H9 (cell line): Measurements from ENCODE around the gene CRYGA. TPM values are rescaled to one million over a fixed set of nuclear protein-coding genes. Genes with fewer than 3 reads are reported as not detected.

Experiments used
- DNase-seq: peaks from one replicate; pipeline ENCODE4 v3.0.0-alpha.2; 2017
- H2AFZ ChIP-seq: one replicate; pipeline ENCODE4 v1.6.1; 2013; ENCODE audit warnings: mild to moderate bottlenecking, low read length, control low read depth, moderate library complexity
- H2AK5ac ChIP-seq: 2 replicates; pipeline ENCODE4 v1.6.1; 2013; ENCODE audit warnings: low read length, control low read depth, mixed read lengths; ENCODE audit not compliant: insufficient read length
- H2BK120ac ChIP-seq: one replicate; pipeline ENCODE4 v1.6.1; 2013; ENCODE audit warnings: low read depth, mild to moderate bottlenecking, low read length, control low read depth, inconsistent platforms; ENCODE audit not compliant: poor library complexity, severe bottlenecking
- H2BK12ac ChIP-seq: 2 replicates; pipeline ENCODE4 v1.6.1; 2013; ENCODE audit warnings: low read length, control low read depth, mixed read lengths, low read depth; ENCODE audit not compliant: insufficient read length
- H2BK15ac ChIP-seq: 2 replicates; pipeline ENCODE4 v1.6.1; 2013; ENCODE audit warnings: low read depth, low read length, control low read depth
- H2BK20ac ChIP-seq: one replicate; pipeline ENCODE4 v1.6.1; 2013; ENCODE audit warnings: low read depth, mild to moderate bottlenecking, low read length, control low read depth, inconsistent platforms; ENCODE audit not compliant: poor library complexity, severe bottlenecking
- H2BK5ac ChIP-seq: 2 replicates; pipeline ENCODE4 v1.6.1; 2013; ENCODE audit warnings: low read length, control low read depth, mixed read lengths; ENCODE audit not compliant: insufficient read length
- H3K14ac ChIP-seq: 2 replicates; pipeline ENCODE4 v1.6.1; 2013; ENCODE audit warnings: low read length, control low read depth; ENCODE audit not compliant: insufficient read depth
- H3K18ac ChIP-seq: 2 replicates; pipeline ENCODE4 v1.6.1; 2013; ENCODE audit warnings: low read depth, mild to moderate bottlenecking, mixed read lengths, low read length, control low read depth; ENCODE audit not compliant: insufficient read length
- H3K23ac ChIP-seq: 2 replicates; pipeline ENCODE4 v1.6.1; 2013; ENCODE audit warnings: low read length, control low read depth, mixed read lengths, low read depth; ENCODE audit not compliant: insufficient read length
- H3K23me2 ChIP-seq: 2 replicates; pipeline ENCODE4 v1.6.1; 2013; ENCODE audit warnings: low read depth, mild to moderate bottlenecking, mixed read lengths, low read length, control low read depth; ENCODE audit not compliant: insufficient read length, poor library complexity, severe bottlenecking
- H3K27ac ChIP-seq: 2 replicates; pipeline ENCODE4 v1.5.1; 2013; ENCODE audit warnings: low read length, control low read depth, mixed read lengths, low read depth; ENCODE audit not compliant: insufficient read length
- H3K27me3 ChIP-seq: 2 replicates; pipeline ENCODE4 v1.6.1; 2013; ENCODE audit warnings: low read length, control low read depth, inconsistent platforms; ENCODE audit not compliant: insufficient read depth
- H3K4ac ChIP-seq: 2 replicates; pipeline ENCODE4 v1.6.1; 2013; ENCODE audit warnings: low read depth, mild to moderate bottlenecking, control low read depth, inconsistent platforms, low read length, moderate library complexity
- H3K4me1 ChIP-seq: 2 replicates; pipeline ENCODE4 v1.6.1; 2013; ENCODE audit warnings: low read length, control low read depth, inconsistent platforms; ENCODE audit not compliant: insufficient read depth
- H3K4me2 ChIP-seq: 2 replicates; pipeline ENCODE4 v1.6.1; 2013; ENCODE audit warnings: low read length, control low read depth, mixed read lengths; ENCODE audit not compliant: insufficient read length, insufficient read depth
- H3K56ac ChIP-seq: 2 replicates; pipeline ENCODE4 v1.6.1; 2013; ENCODE audit warnings: low read depth, mild to moderate bottlenecking, mixed read lengths, low read length, control low read depth; ENCODE audit not compliant: insufficient read length
- H3K79me1 ChIP-seq: 2 replicates; pipeline ENCODE4 v1.6.1; 2013; ENCODE audit warnings: low read depth, mild to moderate bottlenecking, moderate library complexity, low read length, control low read depth, inconsistent platforms; ENCODE audit not compliant: insufficient read depth, poor library complexity, severe bottlenecking
- H3K79me2 ChIP-seq: 2 replicates; pipeline ENCODE4 v1.6.1; 2013; ENCODE audit warnings: low read length, control low read depth, inconsistent platforms; ENCODE audit not compliant: insufficient read depth
- H3K9ac ChIP-seq: 2 replicates; pipeline ENCODE4 v1.6.1; 2013; ENCODE audit warnings: low read length, control low read depth, mixed read lengths; ENCODE audit not compliant: insufficient read length; ENCODE audit errors: extremely low read depth
- H3K9me3 ChIP-seq: one replicate; pipeline ENCODE4 v1.6.1; 2013; ENCODE audit warnings: low read depth, low read length, inconsistent platforms; ENCODE audit not compliant: control insufficient read depth
- H3T11ph ChIP-seq: one replicate; pipeline ENCODE4 v1.6.1; 2013; ENCODE audit warnings: mild to moderate bottlenecking, low read length, control low read depth, inconsistent platforms
- H4K20me1 ChIP-seq: one replicate; pipeline ENCODE4 v1.6.1; 2013; ENCODE audit not compliant: control insufficient read depth, insufficient read length, insufficient read depth
- H4K5ac ChIP-seq: 2 replicates; pipeline ENCODE4 v1.6.1; 2013; ENCODE audit warnings: low read depth, mild to moderate bottlenecking, mixed read lengths, low read length, control low read depth; ENCODE audit not compliant: insufficient read length
- H4K8ac ChIP-seq: replicated peaks from 2 replicates; pipeline ENCODE4 v1.6.1; 2013; ENCODE audit warnings: low read length, control low read depth, mixed read lengths, low read depth; ENCODE audit not compliant: insufficient read length
- H4K91ac ChIP-seq: 2 replicates; pipeline ENCODE4 v1.6.1; 2013; ENCODE audit warnings: low read depth, mild to moderate bottlenecking, moderate library complexity, mixed read lengths, low read length, control low read depth; ENCODE audit not compliant: insufficient read length
- H3K27ac Mint-ChIP-seq, 3 experiments: 2 replicates in 2 of 3; 3 replicates in 1 of 3; pipeline ENCODE4 v1.8.0; 2020 to 2021; ENCODE audit warnings: mixed read lengths in 3 of 3, mild to moderate bottlenecking in 1 of 3, moderate library complexity in 1 of 3
- H3K27me3 Mint-ChIP-seq: 2 replicates; pipeline ENCODE4 v1.8.0; 2021; ENCODE audit warnings: low read depth, mild to moderate bottlenecking, moderate library complexity, mixed read lengths
- H3K36me3 Mint-ChIP-seq, 3 experiments: 2 replicates in 2 of 3; 3 replicates in 1 of 3; pipeline ENCODE4 v1.8.0; 2020 to 2021; ENCODE audit warnings: low read depth in 3 of 3, mixed read lengths in 3 of 3; ENCODE audit not compliant: insufficient read depth in 1 of 3
- H3K4me1 Mint-ChIP-seq, 2 experiments: 2 replicates each; pipeline ENCODE4 v1.8.0; 2020; ENCODE audit warnings: mixed read lengths in 2 of 2
- H3K4me3 Mint-ChIP-seq, 2 experiments: 2 replicates in 1 of 2; 3 replicates in 1 of 2; pipeline ENCODE4 v1.8.0; 2020 to 2021; ENCODE audit warnings: mild to moderate bottlenecking in 2 of 2, mixed read lengths in 2 of 2, moderate library complexity in 1 of 2
- H3K9me3 Mint-ChIP-seq, 2 experiments: 2 replicates in 1 of 2; 3 replicates in 1 of 2; pipeline ENCODE4 v1.8.0; 2020; ENCODE audit warnings: mild to moderate bottlenecking in 2 of 2, mixed read lengths in 2 of 2, moderate library complexity in 1 of 2
- WGBS: extraction: QIAGEN DNeasy Blood & Tissue Kit; methylation state at CpG from one replicate; pipeline ENCODE4 v1.1.7; 2013; ENCODE audit warnings: missing lambda C conversion rate, low lambda C conversion rate, mixed read lengths; ENCODE audit not compliant: insufficient read length; ENCODE audit errors: extremely low coverage; 5-methylcytosine and 5-hydroxymethylcytosine counted together
- total RNA-seq: library from RNA; stranded (reverse); gene quantifications from 2 replicates; pipeline ENCODE4 v1.2.1, GENCODE V29; 2021
- TF ChIP-seq, protein P1 (sequence below): fragments of 200-600 bp; sonication (generic); conservative IDR thresholded peaks from 3 replicates; pipeline ENCODE4 v1.8.0; 2021; ENCODE audit warnings: antibody characterized with exemption, mild to moderate bottlenecking

The CRYGA gene
- total RNA-seq, 1 experiment from 2014 or later, result not detected

DNA sequence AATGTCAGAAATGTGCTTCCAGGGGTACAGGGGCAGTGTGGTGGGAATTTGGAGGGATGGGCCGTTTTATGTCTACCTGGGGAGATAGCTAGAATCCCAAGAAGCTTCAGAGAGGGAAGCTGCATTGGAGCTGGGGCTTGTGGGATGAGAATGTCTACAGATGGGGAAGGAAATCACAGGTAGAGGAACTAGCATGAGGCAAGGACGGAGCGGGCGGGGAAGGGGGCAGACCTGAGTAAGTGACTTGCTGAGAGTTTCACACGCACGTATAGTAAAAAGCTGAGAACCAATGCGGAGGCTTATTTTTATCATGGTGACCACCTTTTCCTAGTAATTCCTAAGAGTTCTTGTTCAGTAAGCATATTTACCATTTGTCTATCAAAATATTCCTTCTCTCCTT is 20.1 kb upstream of the CRYGA start:
- Histone ChIP-seq H2BK5ac (no peak overlapping the region), H3K14ac (no peak overlapping the region), H3K4ac (no peak overlapping the region), H3K9ac (no peak overlapping the region), H3K4me2 (peak overlapping the region; percentile 47), H3K79me1 (no peaks in the 10 kb centered on the region), H2AK5ac (no peak overlapping the region), H4K91ac (no peak overlapping the region), H3K23me2 (peaks cover 4% of the 10 kb centered on the region), H2BK20ac (no peak overlapping the region), H3K27ac (no peak overlapping the region), H2BK12ac (no peak overlapping the region), H2BK120ac (no peak overlapping the region), H3K79me2 (no peaks in the 10 kb centered on the region), H2BK15ac (no peak overlapping the region), H3K27me3 (no peaks in the 10 kb centered on the region), H3K4me1 (peaks cover 5% of the 10 kb centered on the region), H3K23ac (no peak overlapping the region), H4K8ac (no peak overlapping the region), H3T11ph (no peak overlapping the region), H2AFZ (no peak overlapping the region), H3K18ac (no peak overlapping the region), H4K5ac (no peak overlapping the region), H4K20me1 (no peaks in the 10 kb centered on the region), H3K9me3 (no peaks in the 10 kb centered on the region), H3K56ac (no peak overlapping the region)
- WGBS, result no CpG with 5 or more reads among the region's 7 CpGs
- Mint-ChIP-seq H3K27me3 (no peaks in the 10 kb centered on the region), H3K4me1 (peaks cover 47 to 64% of the 10 kb centered on the region in 2 experiments), H3K4me3 (peak overlapping the region; percentile 61 to 75), H3K27ac (peak overlapping the region in 2 of 3 experiments; percentile 36 to 82; a peak in 3 of 7 replicates), H3K9me3 (no peaks in the 10 kb centered on the region), H3K36me3 (no peaks in the 10 kb centered on the region)
- TF ChIP-seq, protein P1, sequence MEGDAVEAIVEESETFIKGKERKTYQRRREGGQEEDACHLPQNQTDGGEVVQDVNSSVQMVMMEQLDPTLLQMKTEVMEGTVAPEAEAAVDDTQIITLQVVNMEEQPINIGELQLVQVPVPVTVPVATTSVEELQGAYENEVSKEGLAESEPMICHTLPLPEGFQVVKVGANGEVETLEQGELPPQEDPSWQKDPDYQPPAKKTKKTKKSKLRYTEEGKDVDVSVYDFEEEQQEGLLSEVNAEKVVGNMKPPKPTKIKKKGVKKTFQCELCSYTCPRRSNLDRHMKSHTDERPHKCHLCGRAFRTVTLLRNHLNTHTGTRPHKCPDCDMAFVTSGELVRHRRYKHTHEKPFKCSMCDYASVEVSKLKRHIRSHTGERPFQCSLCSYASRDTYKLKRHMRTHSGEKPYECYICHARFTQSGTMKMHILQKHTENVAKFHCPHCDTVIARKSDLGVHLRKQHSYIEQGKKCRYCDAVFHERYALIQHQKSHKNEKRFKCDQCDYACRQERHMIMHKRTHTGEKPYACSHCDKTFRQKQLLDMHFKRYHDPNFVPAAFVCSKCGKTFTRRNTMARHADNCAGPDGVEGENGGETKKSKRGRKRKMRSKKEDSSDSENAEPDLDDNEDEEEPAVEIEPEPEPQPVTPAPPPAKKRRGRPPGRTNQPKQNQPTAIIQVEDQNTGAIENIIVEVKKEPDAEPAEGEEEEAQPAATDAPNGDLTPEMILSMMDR, result 0 out of 3 replicates have a peak, but pooled peaks have one; percentile 17
- peak; percentile 72 for DNase-seq
